ENCODE measurements around the gene COL16A1. TPM values are rescaled to one million over a fixed set of nuclear protein-coding genes. Genes with fewer than 3 reads are reported as not detected.
A peak's percentile ranks its signal among the peaks of the same experiment; 100 is the strongest.

COL16A1 gene
- total RNA-seq, 1 donor, result 86.4 TPM

- no peak for TF ChIP-seq CTCF (IDR thresholded peaks at IDR 0.05; ENCODE audit: insufficient read depth, low read depth, low read length)
- DNase-seq (ENCODE audit: low read depth), result no peak
- no peak overlapping the region for H3K4me3 ChIP-seq (ENCODE audit: low read depth, low read length)
Observed at GRCh38 chr1:31642897-31643296, 60.9 kb downstream of the COL16A1 start.

GRCh38 chr1:31642366-31642765 is 61.5 kb downstream of the COL16A1 start:
- no peak for TF ChIP-seq CTCF (IDR thresholded peaks at IDR 0.05; ENCODE audit: insufficient read depth, low read depth, low read length)

GRCh38 chr1:31640964-31641363 is 62.9 kb downstream of the COL16A1 start:
- no peak for TF ChIP-seq CTCF (IDR thresholded peaks at IDR 0.05; ENCODE audit: insufficient read depth, low read depth, low read length)
- no peak for DNase-seq (ENCODE audit: low read depth)
- H3K4me3 ChIP-seq (ENCODE audit: low read depth, low read length), result no peak overlapping the region

More at GRCh38 chr1:31642366-31642765, 61.5 kb downstream of the COL16A1 start:
- DNase-seq (ENCODE audit: low read depth), result no peak
- no peak overlapping the region for H3K4me3 ChIP-seq (ENCODE audit: low read depth, low read length)

- H3K4me3 ChIP-seq (ENCODE audit: low read depth, low read length), result no peak overlapping the region
- peak; percentile 11 for TF ChIP-seq CTCF (IDR thresholded peaks at IDR 0.05; ENCODE audit: insufficient read depth, low read depth, low read length)
- no peak for DNase-seq (ENCODE audit: low read depth)
Observed at GRCh38 chr1:31640179-31640578, 63.6 kb downstream of the COL16A1 start.

- TF ChIP-seq CTCF (IDR thresholded peaks at IDR 0.05; ENCODE audit: insufficient read depth, low read depth, low read length), result no peak
- DNase-seq (ENCODE audit: low read depth), result peak; percentile 89
Observed at GRCh38 chr1:31639543-31639942, 64.3 kb downstream of the COL16A1 start.

GRCh38 chr1:31637915-31638673 is 65.7 kb downstream of the COL16A1 start:
- TF ChIP-seq CTCF (IDR thresholded peaks at IDR 0.05; ENCODE audit: insufficient read depth, low read depth, low read length), result no peak

More at GRCh38 chr1:31639543-31639942, 64.3 kb downstream of the COL16A1 start:
- no peak overlapping the region for H3K4me3 ChIP-seq (ENCODE audit: low read depth, low read length)

GRCh38 chr1:31633117-31633516 is 70.7 kb downstream of the COL16A1 start:
- no peak for DNase-seq (ENCODE audit: low read depth)

More at GRCh38 chr1:31637915-31638673, 65.7 kb downstream of the COL16A1 start:
- no peak overlapping the region for H3K4me3 ChIP-seq (ENCODE audit: low read depth, low read length)
- DNase-seq (ENCODE audit: low read depth), result no peak

More at GRCh38 chr1:31633117-31633516, 70.7 kb downstream of the COL16A1 start:
- no peak overlapping the region for H3K4me3 ChIP-seq (ENCODE audit: low read depth, low read length)
- TF ChIP-seq CTCF (IDR thresholded peaks at IDR 0.05; ENCODE audit: insufficient read depth, low read depth, low read length), result peak; percentile 52

All from fibroblast of villous mesenchyme (primary cell).